ENCODE results near the gene CAMK1G.

The CAMK1G gene

GRCh38 chr1:209629621-209630382, 46.3 kb downstream of the CAMK1G start:
- Histone ChIP-seq H3K27ac (replicated peaks) (no peak overlapping the region), H3K4me3 (replicated peaks; ENCODE audit: insufficient read depth, low read length) (no peak overlapping the region), H3K27me3 (ENCODE audit: insufficient read depth, poor library complexity, severe bottlenecking) (no peaks in the 10 kb centered on the region)
- TF ChIP-seq SPI1 (IDR thresholded peaks at IDR 0.05; ENCODE audit: borderline replicate concordance, low read depth) = no peak
- no peak for TF ChIP-seq POLR2AphosphoS5 (IDR thresholded peaks at IDR 0.05; ENCODE audit: low read depth)
- no peak for TF ChIP-seq GABPA (IDR thresholded peaks at IDR 0.05; ENCODE audit: low read depth)
- no peak for TF ChIP-seq REST (IDR thresholded peaks at IDR 0.05; ENCODE audit: insufficient replicate concordance, low read depth)
- TF ChIP-seq CTCF (IDR thresholded peaks at IDR 0.05; ENCODE audit: insufficient read depth, low read length) = no peak
- no peak for DNase-seq (ENCODE audit: low read depth in 1 of 2, low spot score in 1 of 2)

GRCh38 chr1:209630383-209631225, 47.1 kb downstream of the CAMK1G start:
- Histone ChIP-seq H3K4me3 (replicated peaks; ENCODE audit: insufficient read depth, low read length) (no peak overlapping the region), H3K27ac (replicated peaks) (no peak overlapping the region), H3K27me3 (ENCODE audit: insufficient read depth, poor library complexity, severe bottlenecking) (no peaks in the 10 kb centered on the region)
- TF ChIP-seq REST (IDR thresholded peaks at IDR 0.05; ENCODE audit: insufficient replicate concordance, low read depth) (no peak), SPI1 (IDR thresholded peaks at IDR 0.05; ENCODE audit: borderline replicate concordance, low read depth) (no peak), CTCF (IDR thresholded peaks at IDR 0.05; ENCODE audit: insufficient read depth, low read length) (no peak), GABPA (IDR thresholded peaks at IDR 0.05; ENCODE audit: low read depth) (no peak), POLR2AphosphoS5 (IDR thresholded peaks at IDR 0.05; ENCODE audit: low read depth) (no peak)
- no peak for DNase-seq (ENCODE audit: low read depth in 1 of 2, low spot score in 1 of 2)

- no peaks in the 10 kb centered on the region for H3K27me3 ChIP-seq (ENCODE audit: insufficient read depth, poor library complexity, severe bottlenecking)
- H3K4me3 ChIP-seq (replicated peaks; ENCODE audit: insufficient read depth, low read length) = no peak overlapping the region
- DNase-seq (ENCODE audit: low read depth in 1 of 2, low spot score in 1 of 2) = peak in 1 of 2 experiments; percentile 58
- H3K27ac ChIP-seq (replicated peaks) = peak overlapping the region; percentile 25; the same call in 1 of the 2 replicates
- TF ChIP-seq SPI1 (IDR thresholded peaks at IDR 0.05; ENCODE audit: borderline replicate concordance, low read depth) = no peak
- TF ChIP-seq GABPA (IDR thresholded peaks at IDR 0.05; ENCODE audit: low read depth) = no peak
Observed at GRCh38 chr1:209633335-209633997, 50.0 kb downstream of the CAMK1G start.

All from HL-60 (cell line).